SK-N-SH treated with all-trans-retinoic acid at 6 μM for 48 hours (cell line): ENCODE data around the gene TBC1D2.

Source experiments
- ATAC-seq: fragments of 200-7000 bp; cut with Tn5 transposase; 3 replicates; pipeline ENCODE4 v1.9.1; 2020; ENCODE audit warnings: mild to moderate bottlenecking, moderate library complexity
- ARNTL ChIP-seq: fragments of 450-650 bp; formaldehyde crosslinking; IDR thresholded peaks from 2 replicates; pipeline ENCODE4 v1.5.0; 2020; ENCODE audit warnings: low read depth, mild to moderate bottlenecking, moderate library complexity, borderline replicate concordance
- BACH2 ChIP-seq: fragments of 250-450 bp; sonication (Bioruptor Pico); IDR thresholded peaks from 2 replicates; pipeline ENCODE4 v1.9.0; 2021; ENCODE audit warnings: mild to moderate bottlenecking, borderline replicate concordance
- CREB5 ChIP-seq: fragments of 250-450 bp; sonication (Bioruptor Pico); IDR thresholded peaks from 2 replicates; pipeline ENCODE4 v1.5.1; 2020; ENCODE audit warnings: low read depth, mild to moderate bottlenecking, moderate library complexity
- CSDC2 ChIP-seq: fragments of 250-450 bp; sonication (Bioruptor Pico); IDR thresholded peaks from 2 replicates; pipeline ENCODE4 v1.5.0; 2020; ENCODE audit warnings: mild to moderate bottlenecking, moderate library complexity
- ESRRG ChIP-seq: fragments of 250-450 bp; sonication (Bioruptor Pico); IDR thresholded peaks from 2 replicates; pipeline ENCODE4 v1.6.1; 2021; ENCODE audit warnings: mild to moderate bottlenecking
- OSR1 ChIP-seq: fragments of 250-450 bp; sonication (Bioruptor Pico); IDR thresholded peaks from 2 replicates; pipeline ENCODE4 v1.8.0; 2022; ENCODE audit warnings: moderate library complexity, mild to moderate bottlenecking, inconsistent platforms
- PATZ1 ChIP-seq: fragments of 250-450 bp; sonication (Bioruptor Pico); IDR thresholded peaks from 2 replicates; pipeline ENCODE4 v1.8.0; 2020; ENCODE audit warnings: mild to moderate bottlenecking, moderate library complexity, borderline replicate concordance
- POU6F1 ChIP-seq: fragments of 250-450 bp; sonication (Bioruptor Pico); IDR thresholded peaks from 2 replicates; pipeline ENCODE4 v1.8.0; 2021; ENCODE audit warnings: low read depth, mild to moderate bottlenecking, moderate library complexity, borderline replicate concordance
- PPARA ChIP-seq: fragments of 250-450 bp; sonication (Bioruptor Pico); IDR thresholded peaks from 2 replicates; pipeline ENCODE4 v1.5.0; 2020; ENCODE audit warnings: mild to moderate bottlenecking, borderline replicate concordance
- RARB ChIP-seq: fragments of 250-450 bp; sonication (Bioruptor Pico); IDR thresholded peaks from 2 replicates; pipeline ENCODE4 v1.8.0; 2021; ENCODE audit warnings: mild to moderate bottlenecking, moderate library complexity
- SNAI2 ChIP-seq: fragments of 250-450 bp; sonication (Bioruptor Pico); IDR thresholded peaks from 2 replicates; pipeline ENCODE4 v1.5.0; 2020; ENCODE audit warnings: mild to moderate bottlenecking, moderate library complexity
- TOX ChIP-seq: fragments of 250-450 bp; sonication (Bioruptor Pico); IDR thresholded peaks from 2 replicates; pipeline ENCODE4 v1.8.0; 2021; ENCODE audit warnings: mild to moderate bottlenecking, moderate library complexity, borderline replicate concordance
- TSHZ2 ChIP-seq: fragments of 250-450 bp; sonication (Bioruptor Pico); IDR thresholded peaks from 2 replicates; pipeline ENCODE4 v1.5.0; 2020; ENCODE audit warnings: mild to moderate bottlenecking, moderate library complexity
- ZC3H10 ChIP-seq: fragments of 250-450 bp; sonication (Bioruptor Pico); IDR thresholded peaks from 2 replicates; pipeline ENCODE4 v1.5.1; 2021; ENCODE audit warnings: mild to moderate bottlenecking, moderate library complexity
- ZFP3 ChIP-seq: fragments of 250-450 bp; sonication (Bioruptor Pico); IDR thresholded peaks from 2 replicates; pipeline ENCODE4 v1.5.0; 2020; ENCODE audit warnings: mild to moderate bottlenecking, moderate library complexity
- ZFP30 ChIP-seq: fragments of 450-650 bp; formaldehyde crosslinking; IDR thresholded peaks from 2 replicates; pipeline ENCODE4 v1.5.0; 2022; ENCODE audit warnings: mild to moderate bottlenecking, moderate library complexity
- ZNF70 ChIP-seq: fragments of 450-650 bp; formaldehyde crosslinking; IDR thresholded peaks from 2 replicates; pipeline ENCODE4 v1.5.0; 2020; ENCODE audit warnings: mild to moderate bottlenecking, moderate library complexity

The TBC1D2 gene

GRCh38 chr9:98259791-98260190, 4.3 kb upstream of the TBC1D2 start (continued):
- TF ChIP-seq TOX (no peak), RARB (CRISPR knock-in tag) (no peak)
- TF ChIP-seq, all 23 proteins: peak for 0

GRCh38 chr9:98256756-98257155, 1.3 kb upstream of the TBC1D2 start:
- 0 out of 3 replicates have a peak, but pooled peaks have one; percentile 5 for ATAC-seq
- TF ChIP-seq TOX (no peak), OSR1 (CRISPR knock-in tag) (no peak), PPARA (CRISPR knock-in tag) (no peak), CREB5 (CRISPR knock-in tag) (no peak), TSHZ2 (CRISPR knock-in tag) (no peak), ZC3H10 (CRISPR knock-in tag) (no peak), CSDC2 (CRISPR knock-in tag) (no peak), ARNTL (no peak), BACH2 (CRISPR knock-in tag) (no peak), ESRRG (CRISPR knock-in tag) (no peak), ZNF70 (CRISPR knock-in tag) (no peak), POU6F1 (CRISPR knock-in tag) (no peak), ZFP30 (CRISPR knock-in tag) (no peak), PATZ1 (CRISPR knock-in tag) (no peak), ZFP3 (no peak)

GRCh38 chr9:98255061-98255577, 330 bp downstream of the TBC1D2 start:
- peak; percentile 55 for ATAC-seq
- TF ChIP-seq CSDC2 (CRISPR knock-in tag) (no peak), CREB5 (CRISPR knock-in tag) (no peak), OSR1 (CRISPR knock-in tag) (no peak)

GRCh38 chr9:98254228-98255060, 1.0 kb downstream of the TBC1D2 start:
- TF ChIP-seq OSR1 (CRISPR knock-in tag) (no peak), SNAI2 (no peak), POU6F1 (CRISPR knock-in tag) (no peak)
- ATAC-seq = no peak
